Measurements from ENCODE around the gene EXOG. TPM values are rescaled to one million over a fixed set of nuclear protein-coding genes. Genes with fewer than 3 reads are reported as not detected.
"Not testable (repeated sequence)": the region's sequence is repeated elsewhere in the genome, so short reads cannot be mapped to it uniquely, and the experiment has no call there.

Gene EXOG
- total RNA-seq, 1 experiment from 2014 or later = 8.7 TPM

- DNase-seq (ENCODE audit: low spot score) = no peak
These were observed 67.1 kb downstream of the EXOG start for GRCh38 chr3:38563070-38563885.

GRCh38 chr3:38563886-38564270 lies 67.7 kb downstream of the EXOG start:
- no peak for DNase-seq (ENCODE audit: low spot score)

- no peak for DNase-seq (ENCODE audit: low spot score)
These were observed 68.6 kb downstream of the EXOG start for GRCh38 chr3:38564631-38565338.

- no peak for DNase-seq (ENCODE audit: low spot score)
These were observed 69.4 kb downstream of the EXOG start for GRCh38 chr3:38565339-38566214.

- no peak for DNase-seq (ENCODE audit: low spot score)
These were observed 70.0 kb downstream of the EXOG start for GRCh38 chr3:38566215-38566528.

GRCh38 chr3:38566794-38567193 lies 70.7 kb downstream of the EXOG start:
- not testable (repeated sequence) for DNase-seq (ENCODE audit: low spot score)

- DNase-seq (ENCODE audit: low spot score) = no peak
These were observed 71.4 kb downstream of the EXOG start for GRCh38 chr3:38567498-38567897.

- no peak for DNase-seq (ENCODE audit: low spot score)
These were observed 77.0 kb downstream of the EXOG start for GRCh38 chr3:38573111-38573510.

GRCh38 chr3:38573556-38573955 lies 77.4 kb downstream of the EXOG start:
- no peak for DNase-seq (ENCODE audit: low spot score)

- no peak for DNase-seq (ENCODE audit: low spot score)
These were observed 78.5 kb downstream of the EXOG start for GRCh38 chr3:38574411-38575278.

- no peak for DNase-seq (ENCODE audit: low spot score)
These were observed 79.2 kb downstream of the EXOG start for GRCh38 chr3:38575279-38575843.

Other genes with a start within 250 kb of the EXOG start
- 0.10 TPM in 1 of 2 replicates, not detected in the other for gene SLC22A13, start 230.5 kb upstream of the EXOG start, total RNA-seq (2014; rRNA removed; shearing (Covaris generic))
- not detected in 2 replicates for gene SLC22A14, start 214.0 kb upstream of the EXOG start, total RNA-seq (2014; rRNA removed; shearing (Covaris generic))
- gene XYLB, start 149.6 kb upstream of the EXOG start, total RNA-seq (2014; rRNA removed; shearing (Covaris generic)) = 0.08 and 1.3 TPM in 2 replicates
- 0.74 and 1.3 TPM in 2 replicates for gene ACVR2B, start 42.5 kb upstream of the EXOG start, total RNA-seq (2014; rRNA removed; shearing (Covaris generic))
- gene SCN5A, start 153.3 kb downstream of the EXOG start, total RNA-seq (2014; rRNA removed; shearing (Covaris generic)) = 0.85 and 3.0 TPM in 2 replicates

Data from H4 (cell line).